ENCODE results near the gene KIAA1328. TPM values are rescaled to one million over a fixed set of nuclear protein-coding genes. Genes with fewer than 3 reads are reported as not detected.

The KIAA1328 gene
- total and polyA plus RNA-seq, 8 donors: 8.4 to 27.6 (median 22.9) TPM

DNA sequence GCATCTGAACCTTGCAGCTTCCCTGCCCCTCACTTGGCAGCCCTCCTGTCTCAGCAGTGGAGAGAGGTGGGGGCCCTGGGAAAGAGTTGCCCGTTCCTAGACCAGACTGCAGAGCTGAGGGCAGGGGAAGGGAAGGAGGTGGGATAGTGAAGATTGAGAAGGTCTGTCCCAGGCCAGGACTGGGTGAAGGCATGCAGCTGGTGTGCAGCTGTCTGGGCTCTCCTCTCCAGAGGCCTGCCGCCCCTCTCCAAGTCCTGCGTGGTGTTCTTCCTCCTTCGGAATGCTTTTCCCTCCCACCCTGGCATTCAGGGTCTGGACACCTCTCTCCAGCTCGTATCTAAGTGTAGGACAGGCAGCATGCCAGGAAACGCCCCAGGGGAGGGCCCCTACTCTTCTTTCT is 413.2 kb downstream of the KIAA1328 start:
- Histone ChIP-seq H3K4me1 (no peaks in the 10 kb centered on the region), H3K9me3 (no peaks in the 10 kb centered on the region), H3K4me3 (no peak overlapping the region), H3K27ac (no peak overlapping the region), H3K36me3 (no peaks in the 10 kb centered on the region), H3K27me3 (peaks cover 10 to 30% of the 10 kb centered on the region in 2 donors)
- TF ChIP-seq, protein P1, sequence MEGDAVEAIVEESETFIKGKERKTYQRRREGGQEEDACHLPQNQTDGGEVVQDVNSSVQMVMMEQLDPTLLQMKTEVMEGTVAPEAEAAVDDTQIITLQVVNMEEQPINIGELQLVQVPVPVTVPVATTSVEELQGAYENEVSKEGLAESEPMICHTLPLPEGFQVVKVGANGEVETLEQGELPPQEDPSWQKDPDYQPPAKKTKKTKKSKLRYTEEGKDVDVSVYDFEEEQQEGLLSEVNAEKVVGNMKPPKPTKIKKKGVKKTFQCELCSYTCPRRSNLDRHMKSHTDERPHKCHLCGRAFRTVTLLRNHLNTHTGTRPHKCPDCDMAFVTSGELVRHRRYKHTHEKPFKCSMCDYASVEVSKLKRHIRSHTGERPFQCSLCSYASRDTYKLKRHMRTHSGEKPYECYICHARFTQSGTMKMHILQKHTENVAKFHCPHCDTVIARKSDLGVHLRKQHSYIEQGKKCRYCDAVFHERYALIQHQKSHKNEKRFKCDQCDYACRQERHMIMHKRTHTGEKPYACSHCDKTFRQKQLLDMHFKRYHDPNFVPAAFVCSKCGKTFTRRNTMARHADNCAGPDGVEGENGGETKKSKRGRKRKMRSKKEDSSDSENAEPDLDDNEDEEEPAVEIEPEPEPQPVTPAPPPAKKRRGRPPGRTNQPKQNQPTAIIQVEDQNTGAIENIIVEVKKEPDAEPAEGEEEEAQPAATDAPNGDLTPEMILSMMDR (IDR thresholded peaks at IDR 0.05): no peak
- ATAC-seq (no peak), DNase-seq (no peak)
- intact Hi-C loops (cut with DNase I): no loop called here

DNA sequence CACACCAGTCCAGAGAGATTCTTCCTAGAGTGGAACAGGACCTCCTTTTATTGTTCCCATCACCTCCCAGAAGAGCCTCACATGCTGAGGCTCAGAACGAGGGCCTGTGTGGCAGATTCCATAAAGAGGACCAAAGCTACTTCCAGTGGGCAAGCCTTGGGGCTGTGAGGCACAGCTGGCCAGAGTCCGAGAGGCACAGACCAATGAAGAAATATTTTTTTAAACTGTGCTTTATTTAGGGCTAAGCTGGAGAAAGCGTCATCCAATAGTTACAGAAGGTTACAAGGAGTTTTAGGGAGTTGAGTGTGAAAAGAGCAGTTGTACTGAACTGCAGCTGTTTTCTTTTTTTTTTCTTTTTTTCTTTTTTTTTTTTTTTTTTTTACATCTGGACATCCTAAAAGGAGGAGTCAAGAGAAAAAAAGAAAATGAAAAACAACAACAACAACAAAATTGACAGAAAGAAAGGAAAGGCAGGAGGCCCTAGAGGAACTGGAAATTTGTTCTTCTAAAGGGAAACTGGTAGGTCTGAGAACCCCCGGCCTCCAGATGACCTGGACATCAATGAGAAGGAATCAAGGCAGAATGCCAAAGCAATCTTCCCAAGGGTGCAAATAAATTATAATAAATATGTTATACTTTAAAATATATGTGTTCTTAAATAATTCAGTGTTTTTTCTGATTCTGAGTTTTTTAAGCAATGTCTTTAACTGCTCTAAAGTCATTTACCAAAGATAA is 414.1 kb downstream of the KIAA1328 start:
- Histone ChIP-seq H3K4me1 (no peaks in the 10 kb centered on the region), H3K27me3 (peaks cover 10 to 30% of the 10 kb centered on the region in 2 donors), H3K36me3 (no peaks in the 10 kb centered on the region), H3K4me3 (no peak overlapping the region), H3K9me3 (no peaks in the 10 kb centered on the region), H3K27ac (no peak overlapping the region)
- intact Hi-C loops (cut with DNase I): no loop called here
- TF ChIP-seq, protein P1 (IDR thresholded peaks at IDR 0.05): no peak
- DNase-seq (no peak), ATAC-seq (no peak)

DNA sequence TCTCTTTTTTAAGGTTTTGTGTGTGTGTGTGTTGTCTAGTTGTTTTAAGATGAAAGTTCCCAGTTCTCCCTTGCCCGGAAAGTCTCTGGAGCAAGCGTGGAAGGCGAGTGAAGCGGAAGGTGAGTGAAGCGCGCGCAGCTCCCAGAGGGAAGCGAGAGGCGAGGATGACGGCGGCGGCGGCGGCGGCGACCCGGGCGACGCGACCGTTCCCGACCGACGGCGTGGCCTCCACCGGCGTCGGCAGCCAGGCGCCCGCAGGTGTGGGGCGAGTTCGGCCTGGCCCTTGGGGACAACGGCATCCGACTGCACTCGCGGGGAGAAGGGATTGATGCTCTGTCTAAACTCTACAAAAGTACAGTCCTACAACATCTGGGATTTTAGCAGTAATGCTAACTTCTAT is 414.8 kb downstream of the KIAA1328 start:
- no peak overlapping the region for H3K27ac ChIP-seq
- no peaks in the 10 kb centered on the region for H3K4me1 ChIP-seq
- H3K27me3 ChIP-seq: peaks cover 10 to 30% of the 10 kb centered on the region in 2 donors
- intact Hi-C loops (cut with DNase I): no loop called here
- DNase-seq (peak in 1 of 4 donors; percentile 74), ATAC-seq (no peak)
- TF ChIP-seq, protein P1 (IDR thresholded peaks at IDR 0.05): no peak
- H3K9me3 ChIP-seq: no peaks in the 10 kb centered on the region
- no peaks in the 10 kb centered on the region for H3K36me3 ChIP-seq
- no peak overlapping the region for H3K4me3 ChIP-seq

DNA sequence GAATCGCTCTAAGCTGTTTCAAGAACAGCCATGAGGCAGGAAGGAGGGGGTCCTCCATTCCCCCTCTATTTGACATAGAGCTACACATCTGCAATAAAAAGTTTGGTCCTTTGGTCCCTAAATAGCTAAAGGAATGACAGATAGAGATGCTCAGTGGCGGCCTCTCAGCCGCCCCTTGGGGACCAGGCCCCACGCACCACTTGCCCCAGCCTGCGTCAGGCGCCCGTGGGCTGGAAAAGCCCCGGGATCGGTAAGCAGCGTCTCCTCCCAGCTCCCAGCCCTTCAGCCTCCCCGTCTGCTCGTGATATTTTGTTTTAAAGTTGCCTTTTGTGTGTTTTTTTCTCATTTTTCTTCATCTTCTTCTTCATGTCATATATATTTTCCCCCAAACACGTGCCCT is 415.7 kb downstream of the KIAA1328 start:
- DNase-seq (no peak), ATAC-seq (no peak)

DNA sequence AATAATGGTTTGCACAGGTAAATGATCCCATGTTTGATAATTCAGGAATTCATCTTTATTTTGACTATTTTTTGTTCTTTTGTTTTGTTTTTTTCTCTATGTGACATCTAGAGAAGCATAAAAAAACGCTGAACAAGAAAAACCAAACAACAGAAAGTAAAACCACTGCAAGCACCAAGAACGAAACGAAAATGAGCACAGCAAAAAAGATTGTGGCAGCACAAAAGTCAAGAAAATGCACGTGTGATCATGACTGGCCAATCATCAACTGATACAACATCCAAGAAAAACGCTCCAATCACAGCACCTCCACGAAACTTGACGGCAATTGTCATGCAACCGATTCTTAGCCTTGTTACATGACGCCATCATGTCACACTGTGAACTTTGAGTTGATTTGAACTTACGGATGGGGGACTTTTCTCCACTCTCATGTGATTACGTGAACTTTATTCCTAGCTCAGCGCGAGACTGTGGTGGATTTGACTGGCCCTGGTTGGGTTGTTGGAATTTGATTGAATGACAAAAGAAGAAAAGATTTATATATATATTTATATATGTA is 417.9 kb downstream of the KIAA1328 start:
- Histone ChIP-seq H3K27me3 (peaks cover 10 to 54% of the 10 kb centered on the region in 2 donors), H3K4me3 (no peak overlapping the region), H3K9me3 (no peaks in the 10 kb centered on the region), H3K36me3 (no peaks in the 10 kb centered on the region), H3K4me1 (no peaks in the 10 kb centered on the region), H3K27ac (no peak overlapping the region)
- DNase-seq (no peak), ATAC-seq (no peak)
- TF ChIP-seq, protein P1 (IDR thresholded peaks at IDR 0.05): no peak
- intact Hi-C loops (cut with DNase I): no loop called here

More for the DNA sequence above, 415.7 kb downstream of the KIAA1328 start:
- no peak overlapping the region for H3K4me3 ChIP-seq
- no peak overlapping the region for H3K27ac ChIP-seq
- no peaks in the 10 kb centered on the region for H3K9me3 ChIP-seq
- H3K36me3 ChIP-seq: no peaks in the 10 kb centered on the region
- intact Hi-C loops (cut with DNase I): no loop called here
- H3K27me3 ChIP-seq: peaks cover 10 to 34% of the 10 kb centered on the region in 2 donors
- no peaks in the 10 kb centered on the region for H3K4me1 ChIP-seq
- TF ChIP-seq, protein P1 (IDR thresholded peaks at IDR 0.05): no peak

All from left lung (tissue), 10 donors.